Activated CD8-positive, alpha-beta memory T cell treated with anti-CD3 and anti-CD28 coated beads for 24 hours (primary cell): ENCODE results near the gene UGT2B7.
"Not testable (repeated sequence)": the region's sequence is repeated elsewhere in the genome, so short reads cannot be mapped to it uniquely, and the experiment has no call there.

Experiments
- DNase-seq: peaks from one replicate; pipeline ENCODE4 v3.0.0-alpha.2; 2020

Gene UGT2B7

GRCh38 chr4:69089388-69089787 is 6.9 kb upstream of the UGT2B7 start:
- no peak for DNase-seq

- DNase-seq: no peak
These were observed 4.1 kb upstream of the UGT2B7 start for GRCh38 chr4:69092190-69092589.

- DNase-seq: no peak
These were observed 3.2 kb upstream of the UGT2B7 start for GRCh38 chr4:69092980-69093568.

GRCh38 chr4:69093681-69094080 is 2.6 kb upstream of the UGT2B7 start:
- no peak for DNase-seq

- DNase-seq: no peak
These were observed 958 bp upstream of the UGT2B7 start for GRCh38 chr4:69095301-69095731.

GRCh38 chr4:69096810-69097209 is 536 bp downstream of the UGT2B7 start:
- DNase-seq: no peak

GRCh38 chr4:69098470-69098869 is 2.2 kb downstream of the UGT2B7 start:
- no peak for DNase-seq

GRCh38 chr4:69099910-69100309 is 3.6 kb downstream of the UGT2B7 start:
- DNase-seq: no peak

GRCh38 chr4:69102668-69103067 is 6.4 kb downstream of the UGT2B7 start:
- not testable (repeated sequence) for DNase-seq

- no peak for DNase-seq
These were observed 8.5 kb downstream of the UGT2B7 start for GRCh38 chr4:69104719-69105275.

GRCh38 chr4:69115151-69115850 is 19.0 kb downstream of the UGT2B7 start:
- not testable (repeated sequence) for DNase-seq

- DNase-seq: no peak
These were observed 19.6 kb downstream of the UGT2B7 start for GRCh38 chr4:69115851-69116213.

GRCh38 chr4:69116645-69117321 is 20.5 kb downstream of the UGT2B7 start:
- DNase-seq: no peak

- DNase-seq: no peak
These were observed 24.6 kb downstream of the UGT2B7 start for GRCh38 chr4:69120870-69121269.

GRCh38 chr4:69122476-69122875 is 26.2 kb downstream of the UGT2B7 start:
- DNase-seq: no peak

GRCh38 chr4:69124941-69125340 is 28.7 kb downstream of the UGT2B7 start:
- DNase-seq: no peak

- no peak for DNase-seq
These were observed 29.8 kb downstream of the UGT2B7 start for GRCh38 chr4:69126024-69126423.

- DNase-seq: no peak
These were observed 37.7 kb downstream of the UGT2B7 start for GRCh38 chr4:69133993-69134392.

GRCh38 chr4:69134471-69134870 is 38.2 kb downstream of the UGT2B7 start:
- DNase-seq: no peak

- DNase-seq: no peak
These were observed 45.0 kb downstream of the UGT2B7 start for GRCh38 chr4:69141320-69141719.

- DNase-seq: no peak
These were observed 51.1 kb downstream of the UGT2B7 start for GRCh38 chr4:69147334-69147733.

GRCh38 chr4:69154021-69154420 is 57.7 kb downstream of the UGT2B7 start:
- no peak for DNase-seq

GRCh38 chr4:69156913-69157312 is 60.6 kb downstream of the UGT2B7 start:
- no peak for DNase-seq
